Pulmonary artery endothelial cell (primary cell): ENCODE measurements around the gene TIMM17B. TPM values are rescaled to one million over a fixed set of nuclear protein-coding genes. Genes with fewer than 3 reads are reported as not detected.
"Not testable (repeated sequence)": the region's sequence is repeated elsewhere in the genome, so short reads cannot be mapped to it uniquely, and the experiment has no call there.

Experiments used
- DNase-seq: peaks from one replicate; pipeline ENCODE4 v3.0.0-alpha.2; 2011; ENCODE audit warnings: low read depth, low spot score
- total RNA-seq: library from RNA; depleted of rRNA; stranded (reverse); fragments of >200 nt; gene quantifications from 2 replicates; pipeline ENCODE4 v1.2.3, GENCODE V29; 2014

Gene TIMM17B
- total RNA-seq, 1 donor from 2014 or later: 17.7 TPM

DNA sequence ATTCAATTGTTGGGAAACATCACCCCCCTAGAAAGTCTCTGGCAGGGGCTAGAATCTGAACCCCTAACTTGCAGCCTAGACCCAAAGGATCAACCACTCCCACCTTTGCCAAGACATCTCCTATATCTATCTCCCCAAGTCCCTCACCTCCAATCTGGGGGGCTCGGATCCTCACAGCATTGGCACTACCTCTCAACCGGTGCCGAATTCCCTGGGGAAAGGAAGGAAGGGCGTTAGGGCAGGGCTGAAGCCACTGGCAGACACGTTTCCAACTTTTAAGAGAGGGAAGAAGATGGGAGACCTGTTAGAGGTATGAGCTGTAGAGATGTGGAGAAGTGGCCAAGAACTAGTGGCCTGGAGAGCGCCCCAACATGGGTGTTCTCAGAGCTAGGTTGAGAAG lies 2.7 kb downstream of the TIMM17B start:
- no peak for DNase-seq

- no peak for DNase-seq
Measured at GRCh38 chrX:48893556-48894348, 3.8 kb downstream of the TIMM17B start.

DNA sequence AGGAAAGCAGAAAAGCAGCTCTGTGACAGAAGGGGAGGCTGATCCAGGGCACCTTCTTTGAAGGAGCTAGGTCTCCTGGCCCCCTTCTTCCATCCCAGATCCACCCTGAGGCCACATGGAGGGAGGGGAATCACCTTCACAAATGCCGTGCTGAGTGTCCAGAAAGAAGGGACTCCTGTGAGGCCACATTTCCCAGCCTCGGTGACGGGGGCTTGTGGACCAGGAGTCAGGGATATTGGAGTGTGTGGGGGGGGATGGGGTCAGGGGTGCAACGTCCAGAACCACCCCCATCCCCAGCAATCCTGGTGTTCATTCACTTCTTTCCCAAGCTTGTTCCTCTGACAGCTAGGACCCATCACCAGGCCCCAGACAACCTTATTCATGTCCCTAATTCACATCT lies 4.7 kb downstream of the TIMM17B start:
- no peak for DNase-seq

GRCh38 chrX:48891402-48892288 lies 5.9 kb downstream of the TIMM17B start:
- peak; percentile 36 for DNase-seq

GRCh38 chrX:48890934-48891401 lies 6.6 kb downstream of the TIMM17B start:
- no peak for DNase-seq

DNA sequence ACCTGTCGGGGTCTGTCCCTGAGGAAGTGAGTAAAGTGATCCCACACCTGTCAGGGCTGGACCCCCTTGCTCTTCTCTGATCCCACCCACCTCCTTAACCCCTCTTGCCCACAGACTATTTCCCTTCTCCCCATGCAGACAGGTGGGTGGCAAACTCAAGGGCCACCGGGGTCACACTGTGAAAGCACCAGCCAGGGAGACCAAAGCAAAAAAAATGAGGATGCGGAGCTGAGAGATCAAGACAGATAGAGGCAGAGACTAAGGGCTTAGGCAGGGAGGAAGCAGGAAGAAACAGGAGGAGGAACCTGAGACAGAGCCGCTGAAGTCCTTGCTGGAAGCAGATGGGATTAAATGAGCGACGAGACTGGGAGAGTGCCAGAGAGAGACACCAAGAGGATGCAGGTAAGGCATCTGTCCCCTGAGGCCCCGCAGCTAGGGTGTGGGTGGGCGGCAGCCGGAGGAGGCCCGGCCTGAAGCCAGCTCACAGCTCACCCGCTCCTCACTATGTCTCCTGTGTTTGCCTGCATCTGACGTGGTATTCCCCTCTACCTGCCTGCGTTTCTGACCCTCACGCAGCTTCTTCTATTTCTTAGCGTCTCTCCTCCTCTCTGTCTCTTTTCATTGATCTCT lies 7.2 kb downstream of the TIMM17B start:
- no peak for DNase-seq

GRCh38 chrX:48886586-48886985 lies 11.0 kb downstream of the TIMM17B start:
- DNase-seq: not testable (repeated sequence)

GRCh38 chrX:48883729-48884128 lies 13.8 kb downstream of the TIMM17B start:
- DNase-seq: no peak

DNA sequence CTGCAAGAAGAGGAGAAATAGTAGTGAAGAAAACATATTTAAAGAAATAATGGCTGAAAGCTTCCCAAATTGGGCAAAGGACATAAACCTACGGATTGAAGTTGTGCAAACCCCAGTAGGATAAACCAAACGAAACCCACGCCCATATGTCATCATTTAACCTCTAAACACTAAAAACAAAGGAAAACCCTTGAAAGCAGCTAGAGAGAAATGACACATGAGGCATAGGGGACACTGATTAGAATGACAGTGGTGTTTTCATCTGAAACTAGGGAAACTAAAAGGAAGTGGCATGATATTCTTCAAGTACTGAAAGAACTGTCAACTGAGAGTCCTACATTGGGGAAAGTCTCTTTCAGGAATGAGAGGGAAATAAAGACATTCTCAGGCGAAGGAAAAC lies 20.6 kb downstream of the TIMM17B start:
- not testable (repeated sequence) for DNase-seq

- not testable (repeated sequence) for DNase-seq
Measured at GRCh38 chrX:48872017-48872416, 25.6 kb downstream of the TIMM17B start.

GRCh38 chrX:48864210-48864609 lies 33.4 kb downstream of the TIMM17B start:
- DNase-seq: no peak

DNA sequence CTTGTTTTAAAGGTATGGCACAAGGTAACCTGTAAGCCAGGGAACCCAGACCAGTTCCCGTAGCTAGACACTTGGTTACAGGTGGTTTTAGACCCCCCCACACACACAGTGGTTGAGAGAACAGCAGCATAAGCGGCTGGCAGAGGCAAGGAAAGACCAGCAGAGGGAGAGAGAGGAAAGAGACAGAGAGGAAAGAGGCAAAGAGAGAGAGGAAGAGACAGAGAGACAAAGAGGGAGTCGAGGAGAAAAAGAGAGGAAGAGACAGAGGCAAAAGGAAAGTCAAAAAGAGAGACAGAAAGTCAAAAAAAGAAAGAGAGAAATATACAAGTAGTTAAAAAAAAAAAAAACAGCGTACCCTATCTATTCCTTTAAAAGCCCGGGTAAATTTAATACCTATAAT lies 42.7 kb downstream of the TIMM17B start:
- no peak for DNase-seq

DNA sequence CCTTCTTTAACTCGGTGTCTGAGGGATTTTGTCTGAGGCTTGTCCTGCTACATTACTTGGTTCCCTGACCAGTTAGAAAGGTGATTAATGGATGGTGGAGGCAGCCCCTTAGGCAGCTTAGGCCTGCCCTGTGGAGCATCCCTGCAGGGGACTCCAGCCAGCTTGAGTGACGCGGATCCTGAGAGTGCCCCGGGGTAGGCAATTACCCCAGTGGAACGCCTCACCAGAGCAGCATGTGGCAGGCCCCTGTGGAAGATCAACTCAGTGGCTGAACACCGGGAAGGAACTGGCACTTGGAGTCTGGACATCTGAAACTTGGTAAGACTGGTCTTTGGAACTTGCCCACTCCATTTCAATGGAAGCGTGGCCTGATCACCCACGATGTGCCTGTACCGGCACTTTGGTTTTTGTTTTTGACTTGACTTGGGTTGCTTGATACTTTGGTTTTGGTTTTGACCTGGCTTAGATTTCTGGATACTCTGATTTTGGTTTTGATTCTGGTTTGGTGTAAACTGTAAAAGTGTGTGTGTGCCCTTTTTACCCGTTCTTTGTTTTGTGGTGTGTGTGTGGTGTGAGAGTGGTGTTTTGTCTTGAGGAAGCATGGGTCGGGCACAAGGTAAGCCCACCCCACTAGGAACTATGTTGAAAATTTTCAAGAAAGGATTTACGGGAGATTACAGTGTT lies 43.3 kb downstream of the TIMM17B start:
- not testable (repeated sequence) for DNase-seq

- not testable (repeated sequence) for DNase-seq
Measured at GRCh38 chrX:48853494-48853893, 44.1 kb downstream of the TIMM17B start.

DNA sequence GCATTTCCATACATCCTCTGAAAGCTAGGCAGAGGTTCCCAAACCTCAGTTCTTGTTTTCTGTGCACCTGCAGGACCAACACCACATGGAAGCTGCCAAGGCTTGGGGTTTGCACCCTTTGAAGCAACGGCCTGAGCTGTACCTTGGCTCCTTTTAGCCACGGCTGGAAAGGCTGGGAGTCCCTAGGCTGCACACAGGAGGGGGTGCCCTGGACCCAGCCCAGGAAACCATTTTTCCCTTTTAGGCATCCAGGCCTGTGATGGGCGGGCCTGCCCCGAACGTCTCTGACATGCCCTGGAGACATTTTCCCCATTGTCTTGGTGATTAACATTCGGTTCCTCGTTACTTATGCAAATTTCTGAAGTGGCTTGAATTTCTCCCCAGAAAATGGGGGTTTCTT lies 44.7 kb downstream of the TIMM17B start:
- no peak for DNase-seq

DNA sequence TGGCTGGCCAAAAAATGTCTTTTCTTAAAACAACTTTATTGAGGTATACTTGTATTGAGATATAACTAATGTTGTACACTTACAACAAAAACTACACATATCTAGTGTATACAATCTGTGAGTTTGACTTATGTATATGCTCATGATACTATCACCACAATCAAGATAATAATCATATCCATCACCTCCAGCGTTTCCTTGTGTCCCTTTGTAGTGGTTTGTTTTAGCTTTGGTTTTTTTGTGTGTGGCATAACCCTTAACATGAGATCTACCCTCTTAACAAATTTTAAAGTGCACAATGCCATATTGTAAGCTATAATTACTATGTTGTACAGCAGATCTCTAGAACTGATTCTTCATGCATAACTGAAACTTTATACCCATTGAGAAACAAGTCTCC lies 48.7 kb downstream of the TIMM17B start:
- DNase-seq: no peak

Other genes starting within 250 kb of the TIMM17B start
- gene WAS, start 214.0 kb downstream of the TIMM17B start, total RNA-seq: not detected in 2 replicates
- 8.0 and 12.2 TPM in 2 replicates for gene SUV39H1, start 201.0 kb downstream of the TIMM17B start, total RNA-seq
- not detected in 2 replicates for gene GLOD5, start 136.0 kb downstream of the TIMM17B start, total RNA-seq
- not detected in 2 replicates for gene GATA1, start 111.2 kb downstream of the TIMM17B start, total RNA-seq
- 24.7 and 37.7 TPM in 2 replicates for gene HDAC6, start 95.7 kb downstream of the TIMM17B start, total RNA-seq
- not detected in 2 replicates for gene ERAS, start 71.3 kb downstream of the TIMM17B start, total RNA-seq
- not detected in 2 replicates for gene PCSK1N, start 62.2 kb downstream of the TIMM17B start, total RNA-seq
- gene PQBP1, start 162 bp upstream of the TIMM17B start, total RNA-seq: 98.2 and 105 TPM in 2 replicates
- 11.6 and 13.5 TPM in 2 replicates for gene SLC35A2, start 13.9 kb upstream of the TIMM17B start, total RNA-seq
- 5.5 and 6.3 TPM in 2 replicates for gene PIM2, start 21.3 kb upstream of the TIMM17B start, total RNA-seq
- gene OTUD5, start 59.8 kb upstream of the TIMM17B start, total RNA-seq: 26.7 and 30.5 TPM in 2 replicates
- 0.13 and 0.32 TPM in 2 replicates for gene KCND1, start 74.1 kb upstream of the TIMM17B start, total RNA-seq
- 22.9 and 30.0 TPM in 2 replicates for gene GRIPAP1, start 104.5 kb upstream of the TIMM17B start, total RNA-seq
- gene TFE3, start 145.6 kb upstream of the TIMM17B start, total RNA-seq: 21.0 and 29.5 TPM in 2 replicates
- 0.42 and 0.66 TPM in 2 replicates for gene CCDC120, start 161.2 kb upstream of the TIMM17B start, total RNA-seq
- 4.4 and 5.9 TPM in 2 replicates for gene PRAF2, start 176.2 kb upstream of the TIMM17B start, total RNA-seq
- gene WDR45, start 182.1 kb upstream of the TIMM17B start, total RNA-seq: 23.3 and 25.5 TPM in 2 replicates
- gene GPKOW, start 226.0 kb upstream of the TIMM17B start, total RNA-seq: 27.1 and 29.0 TPM in 2 replicates